AG20443 (cell line): ENCODE results near the gene ING2.

ENCODE experiments used
- DNase-seq: peaks from one replicate; pipeline ENCODE4 v3.0.0; 2012; ENCODE audit warnings: low spot score, mixed read lengths

ING2 gene

DNA sequence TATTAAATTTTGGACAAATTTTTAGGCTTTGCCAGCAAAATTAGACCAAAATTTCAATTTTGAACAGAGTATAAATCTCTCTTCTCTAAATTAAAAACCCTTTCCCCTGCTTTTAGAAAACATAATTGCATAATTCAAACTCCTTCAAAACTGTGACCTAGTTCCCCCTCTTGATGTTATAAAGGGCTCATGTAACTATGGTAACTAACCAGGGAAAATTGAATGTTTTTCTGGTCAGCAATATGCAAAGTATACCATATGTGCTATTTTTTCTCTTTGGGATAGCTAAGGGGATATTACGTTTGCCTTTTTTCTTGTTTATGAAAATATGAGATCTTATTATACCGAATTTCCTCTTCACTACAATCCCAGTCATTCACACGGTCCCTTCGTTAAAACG is 5.1 kb upstream of the ING2 start:
- DNase-seq = no peak

DNA sequence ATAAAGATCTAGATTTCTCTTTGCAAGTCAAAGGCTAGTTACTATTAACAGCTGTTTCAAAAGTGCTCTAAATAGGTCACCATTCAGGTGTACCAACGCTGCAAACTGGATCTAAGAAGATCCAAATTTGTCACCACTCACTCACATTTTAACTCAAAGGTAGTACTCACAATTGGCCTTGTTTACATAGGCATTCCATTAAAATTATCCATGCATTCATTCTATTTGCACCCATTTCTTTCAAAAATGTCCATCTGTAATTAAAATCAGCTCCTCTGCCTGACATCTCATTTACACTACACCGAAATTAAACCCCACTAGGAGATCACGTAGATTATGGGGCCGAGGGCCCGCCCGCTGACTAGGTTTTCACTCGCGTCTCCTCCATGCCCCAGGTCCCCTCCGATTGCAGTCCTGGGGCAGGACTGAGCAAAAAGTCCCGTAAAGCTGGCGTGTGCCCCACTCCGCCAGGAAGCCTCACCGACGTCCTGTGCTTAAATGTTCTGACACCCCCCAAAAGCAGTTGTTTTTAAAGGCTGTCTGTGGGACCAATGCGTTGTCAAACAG is 1.3 kb upstream of the ING2 start:
- DNase-seq = no peak

DNA sequence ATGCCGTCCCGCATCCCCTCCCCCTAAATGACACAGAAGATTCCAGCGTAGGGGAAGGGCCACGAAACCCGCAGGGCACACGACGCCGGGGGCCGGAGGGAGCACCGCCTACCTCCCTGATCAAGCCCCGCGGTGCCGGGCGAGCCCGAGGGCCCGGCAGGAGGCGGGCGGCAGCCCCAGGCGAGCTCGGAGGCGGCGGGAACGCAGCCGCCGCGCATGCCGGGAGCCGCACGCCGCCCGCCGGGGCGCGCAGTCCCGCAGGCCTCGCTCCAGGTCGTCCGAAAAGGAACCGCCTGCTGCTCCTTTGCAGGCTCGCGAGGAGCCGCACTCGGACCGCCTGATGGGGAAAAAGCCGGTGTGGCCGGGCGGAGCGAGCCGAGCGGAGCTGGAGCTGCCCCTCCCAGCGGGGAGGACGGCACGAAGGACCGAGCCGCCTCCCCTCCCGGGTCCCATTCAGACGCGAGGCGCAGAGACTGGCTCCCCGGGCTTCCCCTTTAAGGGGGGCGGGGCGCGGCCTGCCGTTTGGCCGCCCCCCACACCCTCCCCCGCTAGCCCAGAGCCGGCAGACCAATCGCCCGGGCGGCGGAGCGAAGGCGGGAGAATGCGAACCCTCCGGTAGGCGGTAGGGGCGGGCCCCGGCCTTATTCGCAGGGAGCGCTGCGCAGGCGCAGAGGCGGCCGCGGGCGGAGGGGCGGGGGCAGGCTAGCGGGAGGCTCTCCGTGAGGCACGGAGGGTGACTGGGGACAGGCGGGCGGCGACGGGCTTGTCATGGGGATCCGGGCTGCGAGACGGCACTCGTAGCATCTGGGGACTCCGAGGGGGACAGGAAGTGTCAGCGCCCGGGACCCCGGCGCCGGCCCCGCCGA is 561 bp upstream of the ING2 start:
- peak; percentile 98 for DNase-seq

DNA sequence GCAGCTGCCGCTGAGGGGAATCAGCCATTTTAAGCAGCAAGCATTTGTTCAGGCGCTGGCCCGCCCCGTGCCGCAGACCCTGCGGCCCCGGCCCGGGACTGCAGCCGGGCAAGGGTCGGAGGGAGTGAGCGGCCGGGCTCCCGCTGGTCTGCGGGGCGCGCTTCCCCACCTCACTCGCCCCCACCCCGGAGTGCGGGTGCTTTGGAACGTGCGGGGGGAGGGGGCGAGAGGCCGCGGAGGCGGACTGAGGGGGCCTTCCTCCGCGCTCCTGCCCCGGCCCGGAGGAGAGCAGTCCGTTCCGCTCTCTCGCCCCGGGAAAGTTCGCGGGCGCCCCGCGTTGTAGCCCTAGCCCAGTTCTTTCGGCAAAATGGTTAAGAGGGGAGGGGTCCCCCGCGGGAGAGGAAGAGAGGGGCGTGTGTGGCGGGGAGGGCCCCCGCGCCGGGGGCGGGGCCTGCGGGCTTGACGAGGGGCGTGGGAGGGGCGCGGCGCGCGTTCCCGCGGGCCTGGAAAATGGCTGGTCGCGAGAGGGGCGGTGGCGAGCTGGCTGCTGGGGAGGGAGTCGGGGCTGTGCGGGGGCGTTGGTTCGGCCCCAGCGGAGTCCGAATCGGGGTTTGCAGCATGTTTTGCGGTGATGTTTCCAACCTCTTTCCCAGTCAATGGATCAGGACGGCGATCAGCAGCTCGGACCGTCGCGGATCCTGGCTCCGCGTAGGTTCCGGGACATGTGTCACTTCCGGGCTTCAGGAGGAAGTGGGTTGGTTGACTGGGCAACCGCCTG is 942 bp downstream of the ING2 start:
- peak; percentile 92 for DNase-seq

DNA sequence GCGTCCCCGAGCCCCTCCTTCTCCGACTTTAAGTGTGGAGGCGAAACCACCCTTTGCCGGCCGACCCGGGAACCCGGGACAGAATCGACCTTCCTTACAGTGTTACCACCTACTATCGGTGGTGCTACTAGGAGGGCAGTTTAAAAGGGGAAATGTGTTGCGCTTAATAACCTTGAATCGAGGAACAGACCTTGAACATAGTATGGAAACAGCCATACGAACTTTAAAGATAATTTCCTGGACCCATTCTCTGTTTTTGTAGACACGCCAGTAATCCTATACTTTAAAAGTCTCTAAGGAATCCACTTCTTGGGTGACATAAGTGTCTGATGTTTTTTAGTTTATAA is 1.5 kb downstream of the ING2 start:
- DNase-seq = no peak

DNA sequence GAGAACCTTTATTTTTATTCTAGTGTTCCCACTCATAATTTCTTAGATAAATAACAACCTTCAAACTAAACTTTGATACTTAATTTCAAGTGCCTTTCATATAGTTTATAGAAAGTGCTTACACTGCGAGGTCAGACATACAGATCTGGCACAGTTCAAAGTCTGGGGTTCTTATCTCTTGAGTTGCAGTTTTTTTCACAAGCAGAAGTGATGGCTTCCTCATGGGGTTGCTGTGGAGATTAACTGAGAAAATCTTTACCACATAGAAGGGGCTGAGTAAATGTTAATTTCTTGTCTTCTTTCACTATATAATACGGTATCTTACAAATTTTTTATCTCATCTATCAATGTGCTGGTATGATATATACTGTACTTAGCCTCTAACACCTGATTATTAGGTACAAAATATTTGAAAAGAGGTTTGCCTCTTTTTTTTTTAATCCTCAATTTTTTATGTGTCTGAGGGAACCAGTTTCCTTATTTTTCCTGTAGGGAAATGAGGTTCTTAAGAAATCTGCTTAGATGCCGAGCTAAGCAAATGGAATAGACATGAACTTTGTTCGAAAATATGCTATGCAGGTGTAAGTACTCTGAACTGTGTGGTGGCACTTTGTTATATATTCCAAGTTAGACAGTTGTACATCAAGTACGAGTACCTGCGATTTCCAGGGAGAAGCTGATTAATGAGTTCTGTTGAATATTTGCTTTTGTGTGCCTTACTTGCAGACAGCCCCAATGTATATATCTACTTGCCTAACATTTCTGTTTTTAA is 3.3 kb downstream of the ING2 start:
- no peak for DNase-seq

DNA sequence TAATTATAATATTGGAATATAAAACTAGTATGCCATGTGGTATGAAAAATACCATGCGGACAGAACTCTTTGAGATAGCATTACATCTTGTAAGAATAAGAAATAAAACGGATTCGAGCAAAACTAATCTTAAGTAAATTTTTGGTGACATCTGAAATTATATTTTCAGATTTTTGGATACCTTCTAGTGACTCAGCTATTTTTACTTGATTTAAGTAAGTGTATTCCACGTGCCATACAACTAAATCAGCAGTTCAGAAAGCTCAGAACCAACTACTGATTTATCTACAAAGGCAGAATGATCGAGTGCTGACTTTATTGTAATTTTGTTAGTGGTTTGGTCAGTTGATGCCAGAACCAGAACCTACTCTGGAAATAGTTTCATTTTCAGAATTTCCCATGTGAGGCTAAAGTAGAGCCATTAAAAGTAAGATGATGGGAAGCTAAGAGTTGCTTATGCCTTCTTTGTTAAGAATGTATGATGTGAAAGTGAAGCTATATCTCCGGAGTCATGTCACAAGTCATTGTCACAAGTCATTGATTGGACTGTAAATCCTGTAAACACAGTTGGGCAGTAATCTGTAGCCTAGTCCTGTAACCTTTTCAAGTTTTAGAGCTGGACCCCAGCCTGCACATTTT is 4.0 kb downstream of the ING2 start:
- no peak for DNase-seq

DNA sequence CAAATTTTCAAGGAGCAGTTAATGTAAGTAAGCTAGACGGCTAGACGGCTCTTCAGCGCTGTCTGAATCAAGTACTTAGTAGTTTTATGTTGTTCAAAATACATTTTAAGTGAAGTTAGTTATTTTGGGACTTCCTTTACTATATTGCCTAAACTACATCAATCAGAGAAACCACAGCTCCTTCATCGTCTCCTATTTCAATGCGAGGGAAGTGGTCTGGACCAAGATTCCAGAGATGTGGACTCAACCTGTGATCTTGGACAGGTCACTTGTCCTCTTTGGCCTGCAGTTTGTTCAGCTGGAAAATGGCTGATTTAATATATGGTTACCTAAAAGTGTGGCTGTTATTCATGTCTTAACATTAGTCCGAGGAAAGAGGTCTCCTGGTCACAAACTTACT is 10.6 kb downstream of the ING2 start:
- no peak for DNase-seq

DNA sequence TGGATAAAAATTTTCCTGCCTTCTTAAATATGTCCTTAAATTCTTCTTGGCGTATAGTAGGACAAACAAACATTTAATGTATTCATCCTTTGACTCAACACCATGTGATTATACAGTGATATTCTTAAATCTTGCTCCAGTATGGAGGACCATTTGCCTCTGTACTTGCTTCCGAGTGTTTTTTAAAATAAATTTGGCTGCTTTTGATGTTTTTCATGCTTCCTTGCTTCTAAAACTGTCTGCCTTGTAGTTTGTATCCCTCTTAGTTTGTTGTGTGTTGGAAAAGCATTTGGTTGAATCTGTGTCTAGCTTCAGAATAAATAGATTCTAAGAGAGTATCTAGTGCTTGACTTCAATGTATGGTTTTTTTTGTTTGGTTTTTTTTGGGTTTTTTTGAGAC is 12.3 kb downstream of the ING2 start:
- no peak for DNase-seq

DNA sequence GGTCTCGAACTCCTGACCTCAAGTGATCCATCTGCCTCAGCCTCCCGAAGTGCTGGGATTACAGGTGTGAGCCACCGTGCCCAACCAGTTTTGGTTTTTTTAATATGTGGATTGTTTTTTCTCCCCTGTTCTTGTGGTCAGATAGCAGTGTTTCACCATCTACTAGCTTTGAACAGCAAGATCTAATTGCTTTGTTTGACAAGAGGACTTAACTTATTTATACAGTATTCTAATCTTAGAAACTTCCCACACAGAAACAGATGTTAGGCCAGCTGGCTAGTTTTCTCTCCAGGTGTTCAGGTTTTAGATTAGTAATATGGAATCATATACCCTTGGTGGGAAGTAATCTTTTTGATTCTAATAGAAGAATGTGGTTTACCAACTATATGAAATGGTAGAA is 12.9 kb downstream of the ING2 start:
- DNase-seq = no peak

DNA sequence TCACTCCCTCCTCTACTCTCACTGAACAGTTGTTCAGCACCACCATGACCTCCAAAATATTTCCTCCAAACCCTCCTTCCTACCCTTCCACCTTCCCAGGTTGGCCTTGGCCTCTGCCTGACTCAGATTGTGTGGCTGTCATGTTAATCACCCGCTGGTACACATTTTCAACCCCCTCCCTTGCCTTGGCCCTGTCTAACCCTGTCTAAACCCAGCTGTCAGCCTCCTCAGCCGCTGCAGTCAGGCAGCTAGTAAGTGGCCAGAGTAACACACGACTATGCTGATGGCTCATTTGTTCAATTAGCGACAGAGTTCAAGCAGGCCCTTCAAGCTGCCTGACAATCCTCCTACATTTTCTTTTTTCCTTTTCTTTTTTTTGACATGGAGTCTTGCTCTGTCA is 18.0 kb downstream of the ING2 start:
- DNase-seq = no peak

DNA sequence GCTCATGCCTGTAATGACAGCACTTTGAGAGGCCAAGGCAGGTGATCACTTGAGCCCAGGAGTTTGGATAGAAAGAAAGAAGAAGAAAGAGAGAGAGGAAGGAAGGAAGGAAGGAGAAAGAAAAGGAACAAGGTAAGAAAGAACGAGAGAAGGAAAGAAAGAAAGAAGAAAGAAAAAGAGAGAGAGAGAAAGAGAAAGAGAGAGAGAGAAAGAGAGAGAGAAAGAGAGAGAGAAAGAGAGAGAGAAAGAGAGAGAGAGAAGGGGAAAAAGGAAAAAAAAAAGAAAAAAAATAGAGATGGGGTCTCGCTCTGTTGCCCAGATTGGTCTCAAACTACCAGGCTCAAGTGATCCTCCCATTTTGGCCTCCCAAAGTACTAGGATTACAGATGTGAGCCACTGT is 22.5 kb downstream of the ING2 start:
- no peak for DNase-seq

DNA sequence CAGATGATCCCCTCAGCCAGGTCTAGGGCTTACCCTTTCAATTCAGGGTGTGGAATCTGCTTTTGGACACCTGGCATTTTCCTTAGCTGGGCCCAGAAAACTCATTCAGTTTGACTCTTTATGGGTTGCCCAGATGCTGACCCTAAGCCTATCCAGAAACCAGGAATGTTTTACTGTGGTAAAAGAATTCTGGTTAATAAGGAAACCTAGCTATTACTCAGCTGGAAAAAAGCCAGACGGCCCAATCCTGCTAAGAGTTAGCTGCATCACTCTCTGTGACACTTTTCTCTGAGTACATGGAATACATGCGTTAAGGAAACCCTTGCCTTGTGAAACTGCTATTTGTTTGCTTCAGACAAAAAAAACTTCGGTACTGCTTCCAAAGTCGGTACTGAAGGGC is 28.0 kb downstream of the ING2 start:
- peak; percentile 49 for DNase-seq

DNA sequence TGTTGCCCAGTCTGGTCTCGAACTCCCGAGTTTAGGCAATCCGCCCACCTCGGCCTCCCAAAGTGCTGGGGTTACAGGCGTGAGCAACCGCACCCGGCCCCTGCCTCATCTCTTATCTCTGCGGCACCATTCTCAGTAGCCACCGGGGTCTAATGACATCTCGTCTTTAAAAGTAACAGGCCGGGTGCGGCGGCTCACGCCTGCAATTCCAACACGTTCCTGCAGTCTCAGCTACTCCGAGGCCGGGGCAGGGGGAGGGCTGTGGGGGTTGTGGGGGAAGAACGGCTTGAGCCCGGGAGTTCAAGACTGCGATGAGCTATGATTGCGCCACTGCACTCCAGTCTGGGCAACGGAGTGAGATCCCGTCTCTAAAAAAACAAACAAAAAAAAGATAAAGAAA is 28.8 kb downstream of the ING2 start:
- DNase-seq = no peak

DNA sequence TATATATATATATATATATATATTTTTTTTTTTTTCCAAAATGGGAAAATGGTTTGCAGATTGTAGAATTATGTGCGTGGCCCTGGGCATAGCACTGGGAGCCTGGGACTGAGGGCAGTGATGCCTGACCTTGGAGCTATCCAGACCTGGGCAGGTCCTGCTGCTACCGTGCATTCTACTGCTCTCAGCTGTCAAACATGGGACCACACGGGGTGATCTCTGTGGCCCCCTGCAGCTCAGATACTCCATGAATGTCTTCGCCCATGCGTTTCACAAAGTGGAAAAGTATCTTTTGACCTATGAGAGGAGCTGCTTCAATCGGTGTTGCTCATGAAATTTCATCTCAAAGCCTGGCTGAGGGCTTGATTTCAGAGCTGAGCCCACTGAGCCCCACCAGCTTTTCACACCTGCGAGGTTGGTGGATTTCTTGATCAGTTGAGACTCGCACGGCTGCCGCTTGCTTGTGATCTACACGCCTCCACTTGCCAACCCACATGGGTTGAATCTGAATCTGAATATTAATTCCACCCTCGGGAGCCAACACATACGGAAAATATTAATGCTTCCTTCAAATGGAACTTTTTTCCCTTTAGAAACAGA is 35.7 kb downstream of the ING2 start:
- DNase-seq = peak; percentile 22

DNA sequence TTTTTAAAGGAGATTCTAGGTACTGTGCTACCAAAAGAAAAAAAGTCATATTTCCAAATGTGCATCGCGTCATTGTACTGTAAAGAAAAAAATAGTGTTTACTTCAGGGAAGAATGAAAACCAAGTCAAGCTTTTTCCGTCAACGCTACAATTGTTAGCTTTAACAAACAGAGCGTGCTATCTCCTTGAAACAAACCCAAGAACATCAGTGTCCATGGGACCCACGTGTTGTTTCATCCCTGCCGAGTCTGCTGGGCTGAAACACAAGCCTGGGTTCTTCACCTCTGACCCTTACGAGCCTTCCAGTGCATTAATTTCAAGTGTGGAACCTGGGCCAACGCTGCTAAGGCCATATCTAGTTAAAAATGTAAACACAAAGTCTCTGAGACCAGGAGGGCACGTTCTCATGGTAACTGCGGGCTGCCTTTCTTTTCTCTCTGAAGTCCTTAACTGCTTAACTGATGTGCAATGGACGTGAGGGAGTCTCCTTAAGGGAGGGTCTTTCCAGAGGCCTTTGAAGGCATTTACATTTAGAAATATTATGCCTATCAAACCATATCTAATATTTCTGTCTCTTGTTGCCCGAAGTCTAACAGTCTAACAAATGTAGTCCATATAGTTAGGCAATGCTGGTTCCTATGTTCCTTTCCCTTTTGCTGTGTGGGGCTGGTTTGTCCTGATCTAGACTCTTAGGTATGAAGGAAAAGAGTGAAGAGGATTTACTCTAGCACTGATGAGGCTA is 36.3 kb downstream of the ING2 start:
- DNase-seq = peak; percentile 22

DNA sequence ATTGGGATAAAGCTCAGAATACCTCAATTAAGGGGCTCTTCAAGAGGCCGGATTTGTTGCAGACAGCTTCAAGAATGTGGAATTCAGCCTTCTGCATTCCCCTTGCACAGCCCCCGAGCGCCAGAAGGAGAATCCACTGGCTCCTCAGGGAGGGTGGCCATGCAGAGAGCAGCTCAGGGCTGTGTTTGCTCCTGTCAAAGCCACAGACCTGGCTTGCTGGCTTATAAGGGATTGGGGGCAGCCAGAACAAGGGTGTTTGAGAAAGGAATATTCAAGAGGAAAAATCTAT is 36.8 kb downstream of the ING2 start:
- DNase-seq = no peak

DNA sequence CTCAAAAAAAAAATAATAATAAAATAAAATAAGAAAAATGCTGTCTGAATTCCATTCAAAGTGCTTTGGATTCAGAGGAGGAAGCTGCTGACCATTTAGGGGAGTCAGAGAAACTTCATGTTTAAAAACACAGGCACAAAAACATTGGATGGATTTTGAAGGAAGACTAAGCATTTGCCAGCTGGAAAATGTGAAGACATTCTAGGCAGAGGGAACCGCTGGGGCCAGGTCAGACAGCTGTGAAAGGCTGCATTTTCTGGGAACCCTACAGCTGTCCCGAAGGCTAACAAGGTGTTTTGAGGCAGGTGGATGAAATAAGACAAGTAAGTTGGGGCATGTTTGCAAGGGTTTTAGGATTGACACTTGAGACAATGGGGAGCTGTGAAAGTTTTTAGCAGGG is 38.6 kb downstream of the ING2 start:
- DNase-seq = no peak

DNA sequence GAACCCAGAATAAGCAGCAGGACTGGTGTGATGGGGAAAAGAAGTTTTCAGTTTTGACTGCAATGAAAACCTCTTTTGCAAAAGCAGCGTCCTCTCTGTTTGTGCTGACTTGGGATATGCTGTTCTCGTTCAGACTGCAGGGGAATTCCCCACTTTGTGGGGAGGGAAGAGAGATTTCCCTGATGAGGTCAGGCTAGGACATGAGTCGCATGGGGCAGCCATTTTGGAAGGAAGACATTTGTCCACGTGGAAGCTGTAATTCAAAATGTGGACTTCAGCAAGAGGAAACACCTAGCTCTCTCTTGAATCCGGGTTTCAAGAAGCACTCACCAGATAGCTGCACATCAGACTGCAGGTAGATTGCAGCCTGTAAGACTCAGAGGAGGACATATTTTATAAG is 39.3 kb downstream of the ING2 start:
- no peak for DNase-seq

DNA sequence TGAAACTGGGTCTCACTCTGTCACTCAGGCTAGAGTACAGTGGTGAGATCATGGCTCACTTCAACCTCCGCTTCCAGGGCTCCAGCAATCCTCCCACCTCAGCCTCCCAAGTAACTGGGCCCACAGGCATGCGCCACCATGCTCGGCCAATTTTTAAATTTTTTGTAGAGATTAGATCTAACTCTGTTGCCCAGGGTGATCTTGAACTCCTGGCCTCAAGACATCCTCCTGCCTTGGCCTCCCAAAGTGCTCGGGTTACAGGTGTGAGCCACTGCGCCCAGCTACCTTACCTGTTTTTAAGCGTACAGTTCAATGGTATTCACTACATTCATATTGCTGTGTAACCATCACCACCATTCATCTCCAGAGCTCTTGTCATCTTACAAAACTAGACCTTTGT is 41.5 kb downstream of the ING2 start:
- DNase-seq = no peak

DNA sequence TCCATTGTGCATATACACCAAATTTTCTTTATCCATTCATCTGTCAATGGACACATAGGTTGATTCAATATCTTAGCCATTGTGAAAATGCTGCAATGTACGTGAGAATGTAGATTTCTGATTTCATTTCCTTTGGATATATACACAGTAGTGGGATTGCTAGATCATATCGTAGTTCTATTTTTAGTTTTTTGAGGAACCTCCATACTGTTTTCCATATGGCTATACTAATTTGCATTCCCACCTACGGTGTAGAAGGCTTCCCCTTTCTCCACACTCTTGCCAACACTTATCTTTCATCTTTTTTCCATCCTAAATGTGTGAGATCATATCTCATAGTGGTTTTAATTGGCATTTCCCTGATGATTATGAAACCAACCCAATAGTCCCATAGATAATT is 43.4 kb downstream of the ING2 start:
- DNase-seq = no peak
